A204.1 (cell line): ENCODE results near the gene GBX2.
A peak's percentile ranks its signal among the peaks of the same experiment; 100 is the strongest.

Experiments
- FAIRE-seq: peaks from 2 replicates; lab custom pipeline; 2012; peaks lifted over from hg19 to GRCh38; lab: Jason Lieb, UNC

GBX2 gene

DNA sequence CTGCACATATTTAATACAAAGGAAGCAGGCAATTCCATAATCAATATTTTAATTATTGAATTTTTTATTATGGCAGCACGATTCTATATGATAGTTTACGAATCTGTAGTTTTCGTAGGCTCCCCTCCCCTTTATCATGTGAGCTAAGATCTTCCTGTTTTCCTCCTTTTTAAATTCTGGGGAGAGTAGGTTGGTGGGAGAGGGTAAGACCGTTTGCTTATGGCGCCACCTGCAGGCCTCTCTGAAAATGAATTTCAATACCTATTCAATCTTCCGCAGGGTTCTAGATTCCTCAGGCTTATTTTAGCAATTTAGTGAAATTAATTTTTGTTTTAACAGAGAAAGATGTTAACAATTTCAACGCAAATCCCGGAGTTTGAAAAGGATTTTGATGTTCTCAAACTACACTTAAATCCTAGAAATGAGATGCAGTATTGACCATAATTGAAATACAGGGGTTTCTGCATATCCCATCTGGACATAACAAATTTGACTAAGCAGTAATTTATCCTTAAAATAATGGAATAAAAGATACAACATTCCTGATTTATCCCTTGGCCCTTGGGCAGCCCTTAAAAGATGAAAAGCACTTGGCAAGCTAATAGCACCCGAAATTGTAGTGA is 12.8 kb upstream of the GBX2 start:
- FAIRE-seq = peak; percentile 97

DNA sequence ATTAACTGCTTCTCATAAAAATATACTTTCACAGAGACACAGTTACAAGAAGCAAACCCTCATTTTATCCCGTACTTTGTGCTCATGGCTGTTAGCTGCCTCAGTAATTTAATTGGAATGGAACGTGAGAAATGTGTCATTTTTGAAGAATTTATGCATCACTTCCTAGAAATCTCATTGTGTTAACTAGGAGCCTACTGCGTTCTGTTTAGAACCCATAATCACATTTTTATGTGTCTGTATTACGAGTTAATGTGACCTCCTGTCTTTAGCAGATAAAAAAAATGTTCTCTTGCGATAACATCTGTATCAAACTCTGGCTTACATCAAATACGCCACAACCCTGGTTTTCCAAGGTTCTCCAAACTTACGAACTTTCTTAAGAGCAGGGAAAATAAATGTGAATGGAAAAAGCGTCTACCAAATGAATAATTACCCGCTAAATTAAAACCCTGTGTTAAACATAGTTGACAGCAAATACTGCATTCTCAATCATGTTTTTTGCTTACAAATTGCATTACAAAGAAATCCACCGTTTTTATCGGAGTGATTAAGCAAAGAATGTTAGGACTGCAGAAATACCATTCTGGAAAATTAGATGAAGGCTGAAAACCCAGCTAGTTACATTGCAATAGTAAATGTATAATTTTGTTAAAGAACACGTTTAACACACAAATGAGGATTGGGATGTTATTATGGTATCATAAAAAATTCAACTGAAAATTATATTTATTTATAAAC is 12.1 kb upstream of the GBX2 start:
- FAIRE-seq = no peak

DNA sequence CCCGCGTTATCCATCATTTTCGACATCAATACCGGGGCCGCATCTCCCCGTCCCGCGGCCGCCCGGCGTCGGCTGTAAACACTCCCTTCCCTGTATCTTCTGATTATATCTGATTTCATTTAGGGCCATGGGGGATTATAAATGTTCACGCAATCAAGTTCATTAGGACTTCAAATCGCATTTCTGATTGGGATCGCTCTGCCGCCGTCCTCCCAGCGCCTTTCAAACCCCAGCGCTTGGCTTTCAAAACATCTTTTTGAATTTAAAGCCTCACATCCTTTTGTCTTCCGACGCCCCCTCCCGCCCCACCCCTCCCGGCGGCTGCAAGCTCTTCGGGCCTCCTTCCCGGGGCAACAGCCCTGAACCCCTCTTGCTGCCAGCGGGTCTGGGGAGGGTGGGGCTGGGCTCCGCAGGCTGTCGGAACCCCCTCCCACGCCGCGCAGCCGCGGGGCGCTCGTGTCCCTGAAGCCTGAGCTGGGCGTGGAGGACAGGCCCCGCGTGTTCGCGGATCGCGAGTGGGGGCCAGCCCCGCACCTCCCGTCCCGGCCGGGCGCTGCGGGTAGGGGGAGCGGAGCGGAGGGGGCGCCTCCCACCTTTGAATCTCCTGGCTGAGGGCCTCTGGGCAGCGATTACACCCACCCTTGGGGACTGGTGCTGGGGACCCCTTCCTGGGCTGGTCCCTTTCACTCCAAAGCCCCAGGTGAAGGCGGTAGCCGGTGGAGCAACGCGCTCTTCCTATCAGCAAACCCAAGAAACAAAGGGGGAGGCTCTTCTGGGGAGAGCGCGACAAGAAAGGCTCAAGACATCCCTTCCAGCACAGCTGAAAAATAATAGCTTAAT is 11.3 kb upstream of the GBX2 start:
- FAIRE-seq = no peak

DNA sequence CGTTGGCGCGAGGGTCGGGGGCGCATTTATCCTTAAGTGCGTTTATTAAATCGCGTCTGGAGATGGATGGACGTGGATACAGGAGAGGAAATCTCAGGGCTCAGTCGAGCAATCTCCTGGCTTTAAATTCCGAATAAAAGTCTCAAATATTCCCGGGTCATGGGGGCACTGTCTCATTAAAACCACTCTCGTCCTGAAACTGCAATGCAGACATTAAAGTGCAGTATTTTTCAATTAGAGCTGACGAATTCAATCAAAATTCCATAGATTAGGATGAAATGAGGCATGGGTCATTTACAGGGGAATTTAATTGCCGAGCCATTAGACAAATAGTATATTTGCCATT is 10.7 kb upstream of the GBX2 start:
- no peak for FAIRE-seq

GRCh38 chr2:236177967-236178889 is 10.0 kb upstream of the GBX2 start:
- no peak for FAIRE-seq

DNA sequence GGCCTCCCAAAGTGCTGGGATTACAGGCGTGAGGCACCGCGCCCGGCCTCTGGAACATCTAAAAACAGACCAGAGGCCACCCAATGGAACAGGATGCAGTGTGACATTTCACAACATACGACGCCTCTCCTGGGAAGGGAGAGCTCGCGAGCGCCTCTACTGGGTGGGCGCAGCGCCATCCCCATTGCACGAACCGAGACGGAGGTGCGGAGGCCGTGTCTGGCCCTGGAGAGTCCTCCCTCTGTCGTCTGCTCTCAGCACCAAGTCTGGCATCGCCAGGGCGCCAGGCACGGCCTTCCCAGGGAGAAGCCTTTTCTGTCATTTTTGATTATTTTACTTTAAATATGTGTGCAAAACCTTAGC is 9.4 kb upstream of the GBX2 start:
- no peak for FAIRE-seq

DNA sequence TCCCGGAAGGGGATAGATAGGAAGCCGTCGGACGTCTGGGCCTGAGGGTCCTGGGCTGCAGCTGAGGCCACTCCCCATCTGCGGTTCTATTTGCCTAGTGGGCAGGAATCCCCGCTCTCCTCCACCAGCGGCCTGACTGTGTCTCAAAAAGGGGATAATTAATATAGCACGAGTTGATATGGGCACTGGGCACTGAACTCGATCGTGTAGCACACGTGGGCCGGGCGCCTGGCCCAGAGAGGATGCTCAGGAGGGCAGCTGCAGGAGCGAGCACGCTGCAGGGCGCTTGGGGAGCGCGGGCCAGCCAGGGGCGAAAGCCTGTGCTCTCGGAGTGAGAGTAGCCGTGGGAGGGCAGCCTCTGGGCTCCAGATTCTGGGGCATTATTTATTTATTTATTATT is 8.8 kb upstream of the GBX2 start:
- no peak for FAIRE-seq

DNA sequence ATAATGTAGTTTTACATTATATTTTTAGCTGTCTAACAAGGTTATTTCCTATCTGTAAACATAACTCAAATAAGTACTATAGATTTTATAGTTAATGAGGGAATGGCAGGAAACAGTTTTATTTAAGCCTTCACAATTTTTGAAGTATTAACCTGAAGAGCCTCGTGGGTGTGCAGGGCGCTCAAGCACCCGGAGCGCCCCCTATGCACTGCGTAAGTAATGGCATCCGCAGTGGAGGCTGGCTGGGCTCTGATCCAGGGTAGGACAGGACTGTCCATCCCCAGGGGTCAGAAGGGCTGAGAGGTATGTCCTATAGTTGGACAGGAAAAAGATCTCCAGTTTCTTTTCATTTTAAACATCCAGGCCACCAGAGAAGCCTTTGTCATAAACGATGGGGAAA is 8.2 kb upstream of the GBX2 start:
- no peak for FAIRE-seq

DNA sequence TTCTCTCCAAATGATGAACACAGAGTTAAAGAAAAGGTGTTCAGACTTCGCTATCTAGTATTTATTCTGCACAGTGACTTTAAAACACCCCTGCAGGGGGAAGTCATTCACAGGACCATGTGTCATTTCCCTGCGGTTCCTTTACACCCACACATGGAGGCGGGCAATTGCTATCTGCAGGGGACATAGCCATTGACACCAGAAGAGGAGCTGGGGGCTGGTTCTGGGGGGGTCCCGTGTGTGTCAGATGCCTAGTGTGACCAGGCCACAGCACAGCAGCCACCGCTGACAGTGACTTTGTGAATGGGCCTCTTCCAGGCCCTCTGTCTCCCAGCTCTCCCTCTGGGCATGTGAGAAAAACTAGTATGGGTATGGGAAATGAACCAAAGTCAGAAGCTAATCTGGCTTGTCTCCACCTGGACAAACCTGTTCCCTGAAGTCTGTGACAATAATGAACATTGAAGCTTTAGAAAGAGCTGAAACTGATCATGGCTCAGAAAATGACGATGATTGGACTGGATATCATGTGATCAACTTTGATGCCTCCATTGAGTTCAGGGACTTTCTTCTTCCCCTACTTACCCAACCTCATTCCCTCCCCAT is 7.5 kb upstream of the GBX2 start:
- FAIRE-seq = no peak

DNA sequence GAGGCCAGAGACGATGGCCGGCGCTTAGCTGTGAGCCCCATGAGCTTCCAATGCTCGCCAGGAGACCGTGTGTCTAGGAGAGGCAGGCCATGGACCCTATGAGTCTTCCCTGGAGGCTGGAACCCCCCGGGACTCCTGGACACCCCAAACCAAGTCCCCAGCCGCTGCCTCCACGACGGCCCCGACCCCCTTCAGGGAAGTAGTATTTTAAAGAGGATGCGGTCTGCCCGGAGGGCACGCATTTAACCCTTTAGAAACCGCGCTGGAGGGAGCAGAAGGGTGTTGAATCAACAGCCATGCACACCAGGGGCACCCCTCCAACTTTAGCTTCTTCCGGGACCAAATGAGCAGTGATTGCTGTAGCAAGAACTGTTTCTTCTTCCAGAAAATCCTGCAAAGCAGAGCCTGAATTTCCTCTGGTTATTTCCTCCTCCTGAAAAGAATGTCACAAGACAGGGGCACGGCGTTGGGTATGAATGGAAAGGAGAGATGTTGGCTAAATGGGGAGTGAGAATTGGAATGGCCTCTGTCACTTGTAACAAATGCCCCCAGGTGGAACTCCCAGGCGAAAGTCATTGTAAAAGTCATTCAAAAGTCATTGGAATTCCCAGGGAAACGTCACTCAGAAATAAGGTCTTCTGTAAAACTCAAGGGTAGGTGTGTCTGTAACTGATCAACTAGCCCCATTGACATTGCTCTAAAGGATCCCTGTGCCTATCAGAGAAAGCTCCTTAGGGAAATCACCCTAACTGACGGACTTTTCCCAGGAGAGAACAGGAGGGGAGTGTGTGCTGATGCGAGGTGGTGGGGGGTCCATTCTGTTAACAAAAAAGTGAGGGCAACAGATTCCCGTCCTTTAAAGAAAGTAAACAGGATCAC is 5.8 kb upstream of the GBX2 start:
- no peak for FAIRE-seq

DNA sequence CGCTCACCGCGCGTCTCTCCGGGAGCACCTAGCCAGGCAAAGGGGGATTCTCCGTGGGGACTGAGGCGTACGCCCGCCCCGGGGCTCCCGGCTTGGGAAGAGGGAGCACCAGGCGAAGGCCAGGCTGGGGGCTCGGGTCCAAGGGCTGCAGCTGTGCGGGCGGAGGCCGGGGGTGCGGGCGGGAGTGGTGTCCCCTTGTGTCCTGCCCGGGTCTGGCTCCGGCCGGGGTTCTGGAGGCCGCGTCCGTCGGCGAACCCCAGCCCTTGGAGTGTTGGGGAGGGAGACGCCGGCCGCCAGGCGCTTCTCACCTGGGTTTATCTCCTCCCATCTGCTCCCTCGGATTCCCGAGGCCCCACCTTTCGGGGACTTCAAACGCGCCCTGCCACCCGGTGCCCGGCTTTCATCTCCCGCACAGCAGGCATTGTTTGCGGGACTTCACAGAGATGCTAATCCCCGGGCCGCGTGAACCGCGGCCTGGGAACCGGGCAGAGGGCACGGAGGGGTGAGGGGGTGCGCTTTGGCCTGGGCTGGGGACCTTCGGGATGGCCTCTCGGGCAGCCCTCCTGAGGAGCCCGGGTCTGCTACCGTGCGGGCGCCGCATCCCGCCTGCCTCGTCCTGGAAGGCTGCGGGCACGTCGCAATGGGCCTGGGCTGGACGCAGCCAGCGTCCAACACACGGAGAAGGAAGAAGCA is 5.0 kb upstream of the GBX2 start:
- no peak for FAIRE-seq

DNA sequence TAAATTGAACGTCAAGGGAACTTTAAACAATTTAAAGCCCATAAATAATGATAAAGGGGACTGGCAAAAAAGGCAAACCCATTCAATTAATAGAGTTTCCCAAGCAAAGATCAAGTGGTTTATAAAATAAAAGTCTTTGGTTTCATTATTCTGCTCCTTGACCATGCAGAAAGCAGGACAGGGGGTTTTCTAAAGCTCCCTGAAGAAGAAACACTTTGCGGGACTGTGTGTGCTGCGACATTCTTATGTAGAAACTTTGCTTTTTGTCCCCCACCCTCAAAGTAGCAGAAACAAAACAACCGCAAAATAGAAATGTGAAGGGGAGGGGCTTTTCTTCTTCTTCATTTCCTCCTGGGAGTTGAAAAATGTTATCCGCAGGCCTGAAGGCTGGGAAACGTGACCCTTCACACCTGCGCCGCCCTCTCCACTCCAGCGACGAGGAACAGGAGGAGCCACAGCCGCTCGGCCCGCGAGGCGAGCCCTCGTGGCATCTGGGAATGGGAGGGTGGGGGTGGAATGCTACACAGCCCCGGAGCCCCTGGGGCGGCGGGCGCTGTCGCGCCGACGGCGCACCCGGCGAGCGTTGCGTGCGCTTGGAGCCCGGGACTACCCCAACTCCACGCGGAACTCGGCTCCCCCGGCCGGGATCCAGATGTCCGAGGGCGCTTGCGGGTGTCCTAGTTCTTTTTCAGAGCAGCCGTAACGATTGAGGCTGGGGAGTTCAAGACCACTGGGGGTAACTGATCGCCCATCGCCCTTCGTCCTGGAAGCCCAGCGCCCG is 4.3 kb upstream of the GBX2 start:
- FAIRE-seq = no peak

- no peak for FAIRE-seq
Observed at GRCh38 chr2:236171680-236172254, 3.6 kb upstream of the GBX2 start.

GRCh38 chr2:236171181-236171679 is 3.0 kb upstream of the GBX2 start:
- FAIRE-seq = no peak

DNA sequence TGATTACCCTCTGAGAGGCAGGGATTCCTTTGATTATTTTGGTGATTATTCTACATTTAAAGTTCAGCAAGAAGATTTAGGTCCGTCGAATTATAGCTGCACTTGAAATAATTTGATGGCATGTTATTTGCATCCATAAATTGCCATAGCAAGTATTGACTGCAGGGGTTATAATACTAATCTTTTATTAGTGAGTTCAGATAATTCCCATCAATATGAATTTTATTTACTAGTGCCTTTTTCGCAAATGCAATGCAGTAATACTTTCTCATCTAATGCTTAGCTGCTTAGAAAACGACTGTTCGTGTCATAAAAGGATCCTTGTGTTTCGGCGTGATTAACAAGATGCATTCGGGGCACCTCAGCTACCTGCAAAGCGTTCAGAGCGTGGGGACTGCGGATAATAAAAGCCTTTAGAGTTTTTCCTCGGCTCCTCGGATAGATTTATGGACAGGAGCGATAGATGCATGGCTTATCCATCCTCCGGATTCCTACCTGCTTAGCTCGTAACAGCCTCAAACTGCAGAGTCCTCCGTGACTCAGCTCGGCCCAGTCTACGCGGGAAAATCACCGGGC is 2.5 kb upstream of the GBX2 start:
- no peak for FAIRE-seq

GRCh38 chr2:236169741-236170589 is 1.8 kb upstream of the GBX2 start:
- no peak for FAIRE-seq

DNA sequence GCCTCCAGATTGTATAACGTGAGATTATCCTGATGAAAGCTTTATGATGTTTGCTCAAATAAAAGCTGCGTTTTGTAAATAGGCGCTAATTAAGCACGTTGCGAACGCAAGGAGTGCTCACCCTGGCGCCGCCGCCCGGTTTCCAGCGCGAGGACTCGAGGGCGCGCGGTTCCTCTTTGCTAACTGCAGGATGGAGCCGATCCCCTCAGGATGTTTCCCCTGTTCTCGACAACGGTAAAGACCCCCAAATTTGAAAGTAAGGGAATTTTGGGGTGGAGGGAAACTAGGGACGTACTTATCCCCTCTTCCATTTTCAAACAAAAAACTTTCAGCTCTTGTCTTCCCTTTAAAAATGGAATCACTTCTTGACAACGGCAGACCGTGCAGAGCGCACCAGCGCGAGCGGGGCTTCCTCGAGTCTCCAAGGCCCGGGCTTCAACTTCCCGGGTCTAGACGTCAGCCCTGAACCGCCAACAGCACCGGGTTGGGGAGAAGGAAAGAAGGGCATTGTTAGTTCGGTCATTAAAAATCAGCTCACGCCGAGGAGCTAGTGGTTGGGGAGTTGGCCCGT is 1.1 kb upstream of the GBX2 start:
- FAIRE-seq = no peak
